Astrocyte (in vitro differentiated cells and primary cell): ENCODE data around the gene MTUS2. TPM values are rescaled to one million over a fixed set of nuclear protein-coding genes. Genes with fewer than 3 reads are reported as not detected.

Source experiments
- DNase-seq: peaks from one replicate; pipeline ENCODE4 v3.0.0-alpha.2; 2010; ENCODE audit warnings: low read depth
- FAIRE-seq: peaks from 2 replicates; lab custom pipeline; 2011; peaks lifted over from hg19 to GRCh38; lab: Jason Lieb, UNC
- H2AFZ ChIP-seq: 2 replicates; pipeline ENCODE4 v1.6.0; 2012; ENCODE audit warnings: low read depth, low read length, inconsistent platforms
- H3K27ac ChIP-seq: 2 replicates; pipeline ENCODE4 v1.5.1; 2011; ENCODE audit warnings: low read depth, low read length, inconsistent platforms
- H3K27me3 ChIP-seq: 2 replicates; pipeline ENCODE4 v1.6.0; 2011; ENCODE audit warnings: low read length, inconsistent platforms; ENCODE audit not compliant: insufficient read depth
- H3K36me3 ChIP-seq: 2 replicates; pipeline ENCODE4 v1.5.1; 2011; ENCODE audit warnings: low read length, inconsistent platforms; ENCODE audit not compliant: insufficient read depth
- H3K4me1 ChIP-seq: 2 replicates; pipeline ENCODE4 v1.5.1; 2011; ENCODE audit warnings: low read length, inconsistent platforms; ENCODE audit not compliant: insufficient read depth
- H3K4me2 ChIP-seq: 2 replicates; pipeline ENCODE4 v1.6.0; 2012; ENCODE audit warnings: low read length, inconsistent platforms
- H3K4me3 ChIP-seq: 2 replicates; pipeline ENCODE4 v1.5.1; 2011; ENCODE audit warnings: low read depth, mild to moderate bottlenecking, low read length, inconsistent platforms; ENCODE audit not compliant: insufficient read depth
- H3K79me2 ChIP-seq: 2 replicates; pipeline ENCODE4 v1.6.0; 2012; ENCODE audit warnings: mild to moderate bottlenecking, low read length, inconsistent platforms; ENCODE audit not compliant: insufficient read depth
- H3K9ac ChIP-seq: 2 replicates; pipeline ENCODE4 v1.6.0; 2012; ENCODE audit warnings: mild to moderate bottlenecking, low read length, inconsistent platforms
- H3K9me3 ChIP-seq: 2 replicates; pipeline ENCODE4 v1.5.1; 2012; ENCODE audit warnings: low read depth, mild to moderate bottlenecking, low read length, inconsistent platforms; ENCODE audit not compliant: insufficient read depth
- H4K20me1 ChIP-seq: 2 replicates; pipeline ENCODE4 v1.6.0; 2012; ENCODE audit warnings: low read length, inconsistent platforms; ENCODE audit not compliant: insufficient read depth
- H3K27ac Mint-ChIP-seq: one replicate; pipeline ENCODE4 v1.8.0; 2021; ENCODE audit warnings: mild to moderate bottlenecking, mixed read lengths; ENCODE audit not compliant: unreplicated experiment
- H3K27me3 Mint-ChIP-seq: one replicate; pipeline ENCODE4 v1.8.0; 2021; ENCODE audit warnings: low read depth, mixed read lengths; ENCODE audit not compliant: unreplicated experiment
- H3K36me3 Mint-ChIP-seq: one replicate; pipeline ENCODE4 v1.8.0; 2021; ENCODE audit warnings: low read depth, mixed read lengths; ENCODE audit not compliant: unreplicated experiment
- H3K4me1 Mint-ChIP-seq: one replicate; pipeline ENCODE4 v1.8.0; 2021; ENCODE audit warnings: low read depth, mixed read lengths; ENCODE audit not compliant: unreplicated experiment
- H3K4me3 Mint-ChIP-seq: one replicate; pipeline ENCODE4 v1.8.0; 2021; ENCODE audit warnings: mild to moderate bottlenecking, moderate library complexity, mixed read lengths; ENCODE audit not compliant: unreplicated experiment
- H3K9me3 Mint-ChIP-seq: one replicate; pipeline ENCODE4 v1.8.0; 2021; ENCODE audit warnings: mild to moderate bottlenecking, mixed read lengths; ENCODE audit not compliant: unreplicated experiment
- CTCF ChIP-seq: IDR thresholded peaks from 2 replicates; pipeline ENCODE4 v1.5.1; 2011; ENCODE audit warnings: low read depth, mild to moderate bottlenecking, inconsistent platforms, low read length, moderate library complexity; ENCODE audit not compliant: insufficient read depth
- EZH2 ChIP-seq: IDR thresholded peaks from 2 replicates; pipeline ENCODE4 v1.6.1; 2012; ENCODE audit warnings: mild to moderate bottlenecking, low read length, inconsistent platforms; ENCODE audit not compliant: insufficient read depth
- total RNA-seq: library from RNA; stranded (reverse); gene quantifications from 2 replicates; pipeline ENCODE4 v1.2.1, GENCODE V29; 2021

The MTUS2 gene
- total RNA-seq, 1 donor from 2014 or later = 0.50 TPM

DNA sequence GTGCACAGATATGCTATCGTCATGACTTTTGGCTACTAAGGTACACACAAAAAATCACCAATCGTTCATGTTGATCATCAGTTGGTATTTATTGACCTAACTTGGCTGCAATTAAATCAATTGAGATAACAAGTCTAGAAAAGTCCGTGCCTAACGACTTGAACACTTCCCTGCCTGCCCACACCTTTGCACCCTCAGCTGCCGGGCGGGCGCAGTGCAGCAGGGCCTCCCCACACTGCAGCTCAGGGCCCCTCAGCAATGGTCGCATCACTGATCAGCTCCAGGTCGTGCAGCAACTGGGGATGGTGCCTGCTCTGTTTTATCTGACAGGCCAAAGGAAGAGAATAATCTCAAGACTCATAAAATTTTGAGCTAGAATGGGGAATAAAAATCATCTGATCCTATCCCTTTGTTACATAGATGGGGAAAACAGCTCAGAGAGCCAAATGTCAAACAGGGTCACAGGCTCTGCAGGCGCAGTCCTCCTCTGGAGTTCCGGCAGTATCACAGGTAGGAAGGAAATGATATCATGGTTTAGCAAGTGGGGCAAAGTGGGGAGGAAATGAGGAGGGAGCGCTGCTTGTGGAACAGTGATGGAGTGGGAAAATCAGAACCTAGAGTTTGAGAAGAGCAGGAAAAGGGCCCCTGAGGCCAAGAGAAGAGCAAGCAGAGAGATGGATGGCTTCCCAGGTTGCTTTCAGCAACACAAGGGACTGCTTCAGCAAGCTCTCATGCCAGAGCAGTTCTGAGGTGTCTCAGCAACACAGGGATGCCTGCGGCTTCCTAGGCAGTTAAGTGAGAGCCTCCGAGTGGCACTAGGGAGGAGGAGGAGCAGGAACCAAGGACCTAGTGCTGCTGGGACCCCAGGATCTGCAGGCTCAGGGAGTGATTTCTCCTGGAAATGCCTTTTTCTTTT is 717.9 kb downstream of the MTUS2 start:
- Mint-ChIP-seq H3K27ac (no peak overlapping the region), H3K27me3 (no peaks in the 10 kb centered on the region), H3K36me3 (peaks cover 30% of the 10 kb centered on the region), H3K4me1 (peaks cover 22% of the 10 kb centered on the region), H3K4me3 (no peak overlapping the region), H3K9me3 (no peaks in the 10 kb centered on the region)
- peaks cover 95% of the 10 kb centered on the region for H3K79me2 ChIP-seq
- no peak overlapping the region for H3K27ac ChIP-seq
- peaks cover 17% of the 10 kb centered on the region for H3K36me3 ChIP-seq
- H3K4me3 ChIP-seq = no peak overlapping the region
- no peak overlapping the region for H3K9ac ChIP-seq
- H4K20me1 ChIP-seq = peaks cover 73% of the 10 kb centered on the region
- no peak overlapping the region for H2AFZ ChIP-seq
- no peaks in the 10 kb centered on the region for H3K27me3 ChIP-seq
- TF ChIP-seq CTCF = no peak
- TF ChIP-seq EZH2 = no peak
- no peak for FAIRE-seq
- no peak overlapping the region for H3K4me2 ChIP-seq
- H3K4me1 ChIP-seq = peaks cover 17% of the 10 kb centered on the region
- DNase-seq = no peak
- no peaks in the 10 kb centered on the region for H3K9me3 ChIP-seq

GRCh38 chr13:29538652-29539040 is 718.5 kb downstream of the MTUS2 start:
- H3K4me3 Mint-ChIP-seq = no peak overlapping the region
- H3K27ac Mint-ChIP-seq = no peak overlapping the region
- FAIRE-seq (no peak), DNase-seq (no peak)
- H3K9me3 Mint-ChIP-seq = no peaks in the 10 kb centered on the region
- Histone ChIP-seq H3K4me1 (peaks cover 23% of the 10 kb centered on the region), H3K79me2 (peaks cover 95% of the 10 kb centered on the region), H2AFZ (no peak overlapping the region), H3K27me3 (no peaks in the 10 kb centered on the region), H4K20me1 (peaks cover 80% of the 10 kb centered on the region), H3K27ac (no peak overlapping the region), H3K4me3 (no peak overlapping the region), H3K9ac (no peak overlapping the region), H3K9me3 (no peaks in the 10 kb centered on the region), H3K36me3 (peaks cover 12% of the 10 kb centered on the region), H3K4me2 (no peak overlapping the region)
- TF ChIP-seq EZH2 = no peak
- TF ChIP-seq CTCF = no peak
- no peaks in the 10 kb centered on the region for H3K27me3 Mint-ChIP-seq
- peaks cover 27% of the 10 kb centered on the region for H3K4me1 Mint-ChIP-seq
- H3K36me3 Mint-ChIP-seq = peaks cover 27% of the 10 kb centered on the region

- peaks cover 27% of the 10 kb centered on the region for H3K4me1 ChIP-seq
- no peaks in the 10 kb centered on the region for H3K27me3 ChIP-seq
- H3K9me3 ChIP-seq = no peaks in the 10 kb centered on the region
- peaks cover 29% of the 10 kb centered on the region for H3K4me1 Mint-ChIP-seq
- H3K9ac ChIP-seq = no peak overlapping the region
- no peak overlapping the region for H2AFZ ChIP-seq
- no peaks in the 10 kb centered on the region for H3K9me3 Mint-ChIP-seq
- H3K36me3 Mint-ChIP-seq = peaks cover 23% of the 10 kb centered on the region
- H3K79me2 ChIP-seq = peaks cover 95% of the 10 kb centered on the region
- no peak overlapping the region for H3K4me3 Mint-ChIP-seq
- peaks cover 82% of the 10 kb centered on the region for H4K20me1 ChIP-seq
- no peaks in the 10 kb centered on the region for H3K27me3 Mint-ChIP-seq
- H3K27ac Mint-ChIP-seq = no peak overlapping the region
- H3K36me3 ChIP-seq = peaks cover 6% of the 10 kb centered on the region
- FAIRE-seq = no peak
- no peak for TF ChIP-seq EZH2
- no peak for TF ChIP-seq CTCF
- no peak overlapping the region for H3K27ac ChIP-seq
- H3K4me3 ChIP-seq = no peak overlapping the region
- no peak overlapping the region for H3K4me2 ChIP-seq
- no peak for DNase-seq
Measured at GRCh38 chr13:29539856-29540255, 719.7 kb downstream of the MTUS2 start.
